NCI-H2107 (cell line): ENCODE data around the gene CLIC5.
A peak's percentile ranks its signal among the peaks of the same experiment; 100 is the strongest.

Source experiments
- DNase-seq: peaks from one replicate; lab custom pipeline; 2025; lab: John Stamatoyannopoulos, UW

The CLIC5 gene

DNA sequence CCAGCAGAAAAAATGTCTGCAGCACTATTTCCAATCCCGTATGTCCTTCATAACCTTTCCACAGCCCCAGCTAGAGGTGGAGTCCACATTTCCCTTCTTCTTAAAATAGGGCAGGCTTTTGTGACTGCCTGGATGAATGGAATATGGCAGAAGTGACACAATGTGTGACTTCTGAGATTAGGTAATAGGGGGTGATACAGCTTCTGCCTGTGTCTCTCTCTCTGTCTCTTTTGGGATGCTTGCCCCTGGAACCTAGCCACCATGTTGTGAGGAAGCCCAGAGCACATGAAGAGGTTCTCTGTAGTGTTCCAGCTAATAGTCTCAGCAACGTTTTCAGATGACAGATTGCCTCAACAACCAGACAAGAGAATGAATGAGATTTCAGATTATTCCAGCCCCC, 51.4 kb downstream of the CLIC5 start:
- no peak for DNase-seq

DNA sequence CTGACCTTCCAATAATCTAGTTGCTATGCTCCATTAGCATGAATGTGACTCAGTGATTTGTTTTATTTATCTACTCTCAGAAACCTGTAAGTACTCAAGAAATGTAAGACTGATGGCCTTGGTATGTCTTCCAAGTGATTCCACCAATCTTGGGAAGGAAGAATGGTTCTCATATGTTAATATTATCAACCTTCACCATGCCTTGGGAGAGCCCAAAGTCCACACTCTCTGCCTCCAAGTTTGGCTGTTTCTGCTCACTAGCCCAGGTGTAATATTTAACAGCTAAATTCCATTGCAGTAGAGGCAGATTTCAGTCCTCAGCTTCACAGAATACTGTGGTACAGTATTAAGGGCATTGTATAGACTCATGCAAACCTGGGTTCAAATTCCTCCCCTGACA, 51.8 kb downstream of the CLIC5 start:
- no peak for DNase-seq

DNA sequence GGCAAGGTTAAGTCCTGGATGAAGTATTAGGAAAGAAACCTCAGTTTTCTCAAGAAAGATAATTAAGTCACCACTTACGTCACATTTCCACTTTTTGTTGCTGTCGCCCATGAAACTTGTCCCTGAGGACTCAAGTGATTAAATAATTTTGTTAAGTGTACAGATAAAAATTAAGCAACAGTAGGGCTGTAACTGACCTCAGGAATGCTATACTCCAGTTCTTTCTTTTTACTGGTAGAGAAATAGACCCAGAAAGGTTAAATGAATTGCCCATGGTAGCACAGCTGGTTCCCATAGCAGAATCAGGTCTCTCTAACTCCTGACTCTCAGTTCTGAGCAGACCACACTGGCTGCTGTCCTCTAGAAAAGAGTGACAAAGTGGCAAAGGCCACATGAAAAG, 54.5 kb downstream of the CLIC5 start:
- no peak for DNase-seq

DNA sequence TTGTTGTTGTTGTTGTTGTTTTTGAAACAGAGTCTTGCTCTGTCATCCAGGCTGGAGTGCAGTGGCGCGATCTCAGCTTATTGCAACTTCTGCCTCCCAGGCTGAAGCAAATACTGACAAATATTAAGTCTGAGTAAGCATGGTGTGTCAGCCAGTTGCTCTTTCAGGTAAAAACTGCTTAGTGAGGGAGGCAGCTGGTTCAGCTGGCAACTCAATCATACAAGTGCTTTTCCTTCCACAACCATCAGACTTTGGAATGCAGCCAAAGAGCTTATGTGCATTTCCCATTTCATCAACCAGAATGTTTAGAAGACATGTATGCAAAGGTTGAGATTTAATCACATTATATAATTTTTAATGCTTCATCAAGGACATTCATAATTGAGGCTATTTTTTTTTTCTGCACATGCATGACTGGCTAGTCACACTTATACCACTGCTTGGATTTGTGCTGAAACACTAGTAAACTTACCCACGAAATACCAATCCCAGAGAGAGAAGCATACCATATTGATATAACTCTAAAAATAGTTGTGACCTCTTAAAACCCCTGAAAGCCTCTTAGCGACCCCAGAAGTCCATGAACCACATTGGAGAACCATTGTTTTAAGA, 56.0 kb downstream of the CLIC5 start:
- peak; percentile 12 for DNase-seq

DNA sequence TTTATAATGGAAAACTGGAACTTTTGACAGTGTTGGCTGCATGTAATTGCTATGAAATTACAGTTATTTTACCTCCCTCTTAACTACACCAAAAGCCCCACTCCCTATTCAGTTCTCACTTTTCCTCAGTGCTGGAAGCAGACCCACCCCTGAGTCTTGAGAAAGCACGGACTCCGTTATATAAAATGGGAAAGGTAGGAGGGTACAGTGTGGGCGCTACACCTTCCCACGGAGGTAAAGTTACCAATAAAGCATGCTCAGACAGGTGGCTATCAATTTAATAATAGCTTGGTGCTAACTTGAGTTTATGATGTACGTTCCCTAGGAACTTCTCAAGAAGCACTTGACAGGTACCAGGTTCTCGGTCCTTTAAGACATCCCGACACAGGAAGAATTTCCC, 59.0 kb downstream of the CLIC5 start:
- DNase-seq: no peak

DNA sequence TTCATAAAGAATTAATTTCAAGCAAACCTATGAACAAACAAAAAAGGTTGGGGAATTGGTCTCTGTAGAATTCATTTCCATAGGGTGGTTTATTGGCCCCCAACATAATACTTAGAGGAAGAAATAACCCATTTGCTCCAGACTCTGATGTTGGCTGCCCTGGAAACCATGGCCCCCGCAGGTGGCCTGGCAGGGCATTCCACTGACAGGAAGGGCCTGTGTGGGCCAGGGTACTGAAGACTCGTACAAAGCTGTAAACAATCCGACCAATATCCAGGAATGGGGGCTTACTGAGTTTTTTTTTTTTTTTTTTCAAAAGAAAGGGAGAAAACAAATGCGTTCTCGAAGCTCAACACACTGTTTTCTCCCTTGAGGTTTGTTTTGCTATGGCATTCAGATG, 59.5 kb downstream of the CLIC5 start:
- DNase-seq: no peak

DNA sequence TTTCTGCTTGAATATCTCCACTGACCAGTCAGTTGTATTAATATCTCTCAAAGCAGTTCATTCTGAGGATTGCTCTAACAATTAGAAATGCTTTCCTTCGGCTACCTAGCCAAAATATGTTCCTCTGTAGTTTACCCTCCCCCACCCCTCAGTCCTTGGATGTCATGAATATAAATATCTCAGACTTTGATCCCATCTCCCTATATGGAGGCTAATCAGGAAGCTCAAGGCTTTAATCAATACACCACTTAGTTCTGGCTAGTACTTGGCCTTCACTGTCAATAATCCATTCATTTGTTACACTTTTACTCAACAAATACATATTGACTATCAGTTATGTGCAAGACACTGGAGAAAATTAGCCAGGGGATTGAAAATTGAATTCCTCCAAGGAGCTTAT, 60.1 kb downstream of the CLIC5 start:
- no peak for DNase-seq

DNA sequence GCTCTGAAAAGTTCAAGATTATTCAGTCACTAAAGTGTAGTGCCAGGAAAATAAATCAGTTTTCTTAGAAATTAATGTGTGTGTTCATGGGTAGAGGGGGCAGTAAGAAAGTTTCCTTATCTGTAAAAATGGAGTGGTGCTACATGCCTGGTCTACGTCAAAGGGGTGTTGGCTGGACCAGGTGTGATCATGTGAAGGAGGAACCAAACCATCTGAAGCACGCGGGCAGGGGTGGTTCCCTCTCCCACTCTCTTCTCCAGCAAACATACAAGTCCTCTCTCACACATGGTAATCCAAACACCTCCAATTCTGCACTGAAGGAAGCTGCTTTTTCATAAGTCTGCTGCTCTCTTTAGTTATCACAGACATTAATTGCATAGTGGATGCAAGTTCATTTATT, 63.1 kb downstream of the CLIC5 start:
- DNase-seq: no peak

DNA sequence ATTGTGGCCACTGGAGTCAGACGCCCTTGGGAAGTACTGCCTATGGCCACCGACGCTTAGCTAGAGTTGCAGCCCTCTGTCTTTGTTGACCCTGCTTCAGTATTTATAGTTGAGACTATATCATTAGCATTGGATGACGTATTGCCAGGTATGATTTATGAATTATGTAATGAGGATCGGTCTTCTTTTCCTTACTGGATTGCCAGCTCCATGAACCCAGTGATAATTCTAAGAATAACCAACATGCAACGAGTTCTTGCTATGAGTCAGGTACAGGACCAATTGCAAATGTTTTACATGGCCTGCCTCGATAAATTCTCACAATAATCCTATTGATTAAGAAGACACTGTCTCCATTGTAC, 63.5 kb downstream of the CLIC5 start:
- DNase-seq: no peak

DNA sequence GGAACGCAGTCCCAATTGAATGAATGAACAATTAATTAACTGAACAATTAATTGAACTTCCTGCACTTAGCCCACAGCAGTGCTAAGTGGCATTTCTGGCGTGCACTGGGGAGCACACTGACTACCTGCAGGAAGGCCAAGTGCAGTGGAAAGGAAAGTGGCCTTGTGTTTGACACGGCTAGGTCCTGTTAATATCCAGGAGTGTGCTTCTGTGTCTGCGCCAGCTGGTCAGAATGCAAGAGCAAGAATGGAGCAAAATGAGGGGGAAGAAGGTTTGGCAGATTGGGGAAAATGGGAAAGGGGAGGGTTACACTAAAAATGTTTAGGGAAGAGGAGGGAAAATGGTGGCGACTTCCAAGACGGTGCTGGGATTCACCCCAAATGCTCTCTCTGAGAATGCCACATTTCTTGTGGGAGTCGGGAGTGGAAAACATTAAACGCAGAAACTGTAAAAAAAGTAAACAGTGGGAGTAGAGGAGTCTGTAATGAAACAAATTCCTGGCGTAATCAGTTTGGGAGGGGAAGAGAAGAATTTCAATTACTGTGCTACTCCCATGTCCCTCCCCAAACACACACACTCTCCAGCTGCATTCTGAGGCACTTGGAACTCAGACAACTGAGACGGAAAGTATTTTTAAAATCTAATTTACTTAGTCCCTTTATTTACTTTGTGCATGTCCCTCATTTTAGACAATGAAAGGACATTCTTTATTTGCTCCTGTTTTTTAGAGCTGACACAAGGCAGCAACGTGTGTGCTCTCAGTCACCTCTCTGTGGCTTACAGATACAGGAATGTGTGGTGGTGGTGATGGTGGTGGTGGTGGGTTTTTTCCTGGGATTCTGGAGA, 64.1 kb downstream of the CLIC5 start:
- no peak for DNase-seq

DNA sequence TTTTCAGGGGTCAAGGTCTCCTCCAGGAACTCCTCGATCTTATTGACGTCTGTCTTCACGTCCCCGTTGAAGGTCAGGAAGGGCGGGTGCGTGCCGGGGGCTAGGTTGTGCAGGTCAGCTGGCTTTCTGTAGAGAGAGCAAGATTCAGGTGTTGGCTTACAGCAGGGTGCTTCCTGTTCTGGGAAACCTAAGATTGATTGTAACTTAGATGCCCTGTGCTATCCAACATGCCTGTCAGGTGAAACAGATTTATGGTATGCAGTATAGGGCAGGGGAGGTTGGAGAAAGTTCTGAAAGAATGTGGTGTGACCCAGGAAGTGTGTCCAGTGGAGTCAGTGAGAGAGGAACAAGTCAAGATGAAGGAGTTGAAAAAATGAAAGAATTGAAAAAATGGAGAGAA, 66.4 kb downstream of the CLIC5 start:
- DNase-seq: no peak

DNA sequence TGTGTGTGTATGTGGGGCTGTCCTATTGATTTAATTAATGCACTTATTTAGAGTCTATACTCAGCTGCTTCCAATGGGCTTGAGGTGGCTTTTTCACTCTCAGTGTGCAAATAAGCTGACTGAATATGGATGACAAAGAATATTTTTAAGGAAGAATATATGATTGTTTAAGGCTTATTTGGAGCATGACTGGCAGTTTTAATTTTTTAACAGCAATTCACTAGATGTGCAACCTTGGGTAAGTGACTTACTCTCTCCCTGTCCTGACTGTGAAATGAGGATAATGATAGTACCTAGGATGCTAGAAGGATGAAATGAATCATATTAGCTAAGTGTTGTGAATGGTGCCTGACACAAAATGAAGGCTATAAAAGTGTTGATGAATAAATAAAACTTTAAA, 67.9 kb downstream of the CLIC5 start:
- no peak for DNase-seq

DNA sequence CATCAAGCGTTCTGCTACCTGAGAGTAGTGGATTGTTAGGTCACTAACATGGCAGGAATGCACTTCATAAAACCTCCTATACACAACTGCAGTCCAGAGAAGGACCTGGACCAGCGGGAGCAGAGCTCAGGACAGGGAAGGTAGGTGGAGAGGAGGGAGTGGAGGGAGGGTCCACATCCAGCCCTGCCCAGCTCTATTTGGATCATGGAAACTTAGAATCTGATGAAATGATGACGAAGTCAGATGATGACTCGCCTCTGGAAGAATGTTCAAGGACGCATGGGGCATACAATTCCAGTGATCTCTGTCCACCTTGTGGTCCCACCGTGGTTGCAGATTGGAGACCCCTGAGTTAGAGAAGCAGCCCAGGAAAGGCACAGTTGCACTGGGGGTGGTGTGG, 68.8 kb downstream of the CLIC5 start:
- no peak for DNase-seq

DNA sequence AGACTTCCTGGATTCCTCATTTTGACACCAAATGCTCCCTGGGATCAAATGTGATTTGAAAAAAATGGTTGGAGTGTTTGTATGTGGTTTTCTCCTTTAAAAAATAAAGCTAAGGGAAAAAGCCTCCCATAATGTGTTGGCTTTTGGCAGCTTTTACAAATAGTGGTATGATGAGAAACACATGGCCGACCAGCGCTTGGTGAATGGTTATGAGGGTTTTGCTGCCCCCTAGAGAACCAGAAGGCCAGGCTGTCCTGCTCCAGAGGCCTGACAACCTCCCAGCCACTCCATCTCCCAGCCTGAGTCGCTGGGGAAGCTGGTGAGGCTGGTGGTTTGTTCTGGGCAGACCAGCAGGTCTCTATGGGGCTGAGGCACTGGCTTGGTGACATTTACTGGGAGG, 69.3 kb downstream of the CLIC5 start:
- DNase-seq: no peak

DNA sequence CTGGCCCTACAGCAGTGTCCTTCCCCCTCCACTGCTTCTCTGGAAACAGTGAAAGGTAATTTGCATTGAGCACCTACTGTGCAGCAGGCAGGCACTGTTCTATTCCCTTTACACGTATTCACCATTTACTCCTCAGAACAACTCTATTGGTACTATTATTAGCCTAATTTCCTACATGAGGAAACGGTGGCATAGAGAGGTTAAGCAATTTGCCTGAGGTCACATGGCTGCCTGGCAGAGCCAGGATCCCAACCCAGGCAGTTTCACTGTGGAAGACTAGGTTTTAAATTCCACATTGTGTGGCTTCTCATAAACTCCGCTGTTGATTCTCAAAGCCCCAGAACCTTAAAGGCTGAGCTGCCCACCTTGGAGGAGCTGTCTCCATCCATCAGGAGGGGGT, 72.7 kb downstream of the CLIC5 start:
- DNase-seq: no peak

DNA sequence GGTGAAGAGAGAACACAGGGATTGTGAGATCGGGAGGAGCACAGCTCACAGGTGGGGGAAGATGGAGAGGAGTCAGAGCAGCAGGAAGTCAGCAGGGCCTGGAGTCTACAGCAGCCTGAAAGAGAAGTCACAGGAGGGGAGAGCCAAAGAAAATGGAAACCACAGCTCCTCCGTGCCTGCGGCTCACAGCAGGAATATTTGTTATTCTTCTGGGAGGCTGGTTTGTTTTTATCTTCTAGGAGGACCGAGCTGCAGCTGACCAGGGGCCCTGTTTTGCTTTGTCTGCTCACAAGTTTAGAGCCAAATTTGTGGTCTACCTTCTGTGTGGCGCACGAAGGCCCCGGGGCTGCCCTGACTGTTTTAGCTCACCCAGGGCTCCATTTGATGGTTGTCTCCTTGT, 81.8 kb downstream of the CLIC5 start:
- no peak for DNase-seq

DNA sequence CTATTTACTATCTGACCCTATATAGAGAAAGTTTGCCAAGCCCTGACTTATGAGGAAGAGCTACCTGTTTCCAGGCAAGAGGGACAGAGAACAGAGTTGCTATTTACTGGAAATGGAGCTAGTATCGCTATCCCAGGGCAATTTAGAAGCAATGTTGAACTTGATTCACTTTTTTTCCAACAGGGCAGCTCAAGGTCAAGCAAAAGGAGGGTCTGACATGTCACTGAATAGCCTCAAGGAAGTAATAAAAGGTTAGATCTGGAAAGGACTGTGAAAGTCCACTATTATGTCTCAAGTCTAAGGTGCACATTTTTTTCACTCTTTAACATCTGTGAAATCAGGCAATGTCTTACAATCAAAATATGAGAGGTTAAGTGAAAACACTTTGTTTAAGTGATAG, 84.4 kb downstream of the CLIC5 start:
- DNase-seq: no peak

DNA sequence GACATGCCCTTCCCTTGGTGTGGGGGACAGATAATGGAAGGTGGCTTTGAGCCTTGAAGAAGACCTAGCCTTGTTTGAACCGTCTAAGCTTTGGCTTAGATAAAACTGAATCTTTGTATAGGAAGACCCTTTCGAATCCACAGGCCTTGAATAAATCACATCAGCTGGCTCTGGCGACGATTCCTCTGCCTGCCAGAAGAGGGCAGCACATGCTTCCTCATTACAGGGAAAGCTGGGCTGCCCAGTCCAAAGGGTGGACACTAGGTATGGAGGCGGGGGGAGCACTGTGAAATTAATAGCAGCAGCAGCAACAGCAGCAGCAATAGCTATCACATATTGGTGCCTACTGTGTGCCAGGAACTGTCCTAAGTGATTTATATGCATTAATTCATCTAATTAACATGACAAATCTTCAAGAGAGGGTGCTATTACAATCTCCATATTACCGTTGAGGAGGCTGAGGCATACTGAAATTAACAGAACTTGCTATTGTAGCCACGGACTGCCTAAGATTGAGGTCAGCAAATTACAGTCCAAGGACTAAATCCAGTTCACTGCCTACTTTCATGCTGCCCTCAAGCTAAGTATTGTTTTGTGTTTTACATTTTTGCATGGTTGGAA, 85.1 kb downstream of the CLIC5 start:
- DNase-seq: no peak

DNA sequence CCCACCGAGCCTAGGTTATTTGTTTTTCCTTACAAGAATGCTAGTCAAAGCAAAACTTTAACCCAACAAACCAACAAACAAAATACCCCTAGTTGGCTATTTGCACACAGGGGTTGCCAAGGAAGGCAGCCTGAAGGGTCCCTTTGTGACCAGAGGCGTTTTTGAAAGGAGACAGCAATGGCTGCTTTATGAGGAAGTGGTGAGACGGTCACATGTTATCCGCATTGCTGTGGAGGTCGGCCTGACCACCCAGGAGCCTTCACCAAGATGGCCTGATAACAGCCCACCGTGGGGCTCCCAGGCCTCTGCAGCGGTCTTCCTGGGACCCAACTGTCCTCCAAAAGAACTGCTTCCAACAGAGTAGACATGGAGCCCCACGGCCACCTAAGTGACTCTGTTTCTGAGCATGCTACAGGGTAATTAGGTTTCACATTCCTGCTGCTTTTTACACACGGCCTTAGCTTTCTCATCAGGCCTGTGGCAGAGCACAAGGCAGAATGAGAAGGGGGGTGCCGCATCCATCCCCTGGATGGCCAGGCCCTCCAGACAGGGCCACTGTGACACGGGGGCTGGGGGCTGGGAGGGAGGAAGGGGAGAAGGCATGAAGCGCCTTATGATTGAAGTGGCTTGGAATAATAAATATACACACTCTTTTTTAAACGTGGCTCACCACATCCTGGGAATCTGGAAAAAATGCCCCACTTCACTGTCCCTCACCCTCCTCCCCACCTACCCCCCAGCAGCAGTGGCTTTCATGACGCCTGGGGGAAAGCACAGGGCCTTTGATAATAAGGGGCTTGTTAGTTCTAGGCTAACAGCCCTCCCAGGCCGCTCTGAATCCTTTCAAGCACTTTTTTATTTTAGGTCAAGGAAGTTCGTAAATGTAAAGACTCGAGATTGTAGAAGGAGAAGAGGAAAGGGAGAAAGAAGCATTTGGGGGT, 86.0 kb downstream of the CLIC5 start:
- DNase-seq: no peak

DNA sequence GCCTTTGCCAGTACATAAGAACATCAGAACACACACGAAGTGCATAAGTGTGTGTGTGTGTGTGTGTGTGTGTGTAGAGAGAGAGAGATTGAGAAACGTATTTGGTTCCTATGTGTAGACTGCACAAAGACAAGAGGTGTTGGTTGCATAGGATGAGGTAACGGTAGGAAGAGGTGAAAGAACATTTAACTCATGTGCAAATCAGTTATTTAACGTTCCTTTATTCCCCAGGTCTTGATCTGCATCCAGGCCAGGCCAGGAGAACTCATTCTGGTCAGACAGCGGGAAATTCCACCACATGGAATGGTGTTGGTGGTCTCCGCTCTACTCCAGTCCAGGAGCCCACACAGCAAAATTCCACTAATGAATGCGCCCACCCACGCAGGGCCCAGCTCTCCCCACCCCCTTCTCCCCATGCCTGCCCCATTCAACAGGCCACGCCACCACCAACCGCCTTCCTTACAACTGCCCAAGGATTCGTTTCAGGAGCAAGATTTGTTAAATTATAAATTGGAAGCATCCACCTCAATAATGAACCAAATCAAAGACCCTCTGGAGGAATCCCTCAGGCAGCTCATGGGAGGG, 86.8 kb downstream of the CLIC5 start:
- no peak for DNase-seq

DNA sequence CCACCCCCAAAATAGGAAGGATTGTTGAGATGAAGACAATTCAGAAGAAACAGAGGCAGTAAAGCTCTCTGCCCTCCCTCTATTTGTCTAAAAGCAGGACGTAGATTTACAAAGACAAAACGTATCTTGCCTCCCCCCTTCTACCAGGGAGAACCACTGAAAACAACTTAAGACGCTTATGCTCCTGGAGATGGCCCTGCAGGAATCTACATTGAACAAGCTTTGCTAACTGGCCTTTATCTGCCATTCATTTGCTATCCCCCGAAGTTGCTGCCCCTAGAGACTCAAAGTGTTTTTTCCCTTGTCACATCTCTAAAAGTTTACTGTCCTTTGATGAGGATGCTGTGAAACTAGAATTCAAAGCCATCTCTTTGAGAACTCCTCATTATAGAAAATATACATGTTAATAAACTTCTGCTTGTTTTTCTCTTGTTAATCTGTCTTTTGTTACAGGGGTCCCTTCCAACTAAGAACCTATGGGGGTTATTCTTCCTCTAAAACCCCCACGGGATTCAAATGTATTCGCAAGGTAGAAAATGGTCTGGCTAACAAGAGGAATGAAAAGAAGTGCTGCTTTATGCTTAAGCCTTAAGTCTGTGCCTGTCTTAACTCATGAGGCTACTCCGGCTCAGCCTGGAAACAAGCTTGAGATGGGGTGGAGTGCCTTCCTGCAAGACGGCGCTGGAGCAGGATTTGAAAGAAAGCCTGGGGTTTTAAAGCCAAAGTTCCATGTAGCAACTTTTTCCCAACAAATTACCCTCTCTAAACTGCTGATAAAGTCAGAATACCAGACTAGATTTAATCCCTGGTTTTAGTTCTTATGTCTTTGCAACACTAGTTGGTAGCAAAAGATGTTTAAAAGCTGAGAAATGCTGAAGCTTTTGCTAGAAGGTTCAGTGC, 88.0 kb downstream of the CLIC5 start:
- no peak for DNase-seq
